Aorta (tissue), 5 donors: ENCODE results near the gene BAZ1A. TPM values are rescaled to one million over a fixed set of nuclear protein-coding genes. Genes with fewer than 3 reads are reported as not detected.
A peak's percentile ranks its signal among the peaks of the same experiment; 100 is the strongest.

ENCODE experiments used
- ATAC-seq: fragments of 200-7000 bp; cut with Tn5 transposase; one replicate; pipeline ENCODE4 v1.9.1; 2022; ENCODE audit warnings: moderate library complexity; ENCODE audit not compliant: low FRiP score
- DNase-seq, 2 donors: peaks; one replicate each; pipeline ENCODE4 v3.0.0-alpha.2; 2020
- H3K27ac ChIP-seq, 2 donors: one replicate each; pipeline ENCODE4 v1.5.1; 2013; ENCODE audit warnings: low read length in 2 of 2, mild to moderate bottlenecking in 2 of 2, moderate library complexity in 2 of 2, control low read depth in 1 of 2, inconsistent platforms in 1 of 2, low read depth in 1 of 2
- H3K27me3 ChIP-seq, 2 donors: one replicate each; pipeline ENCODE4 v1.6.1; 2013; ENCODE audit warnings: control low read depth in 1 of 2, low read length in 1 of 2, mild to moderate bottlenecking in 1 of 2, moderate library complexity in 1 of 2; ENCODE audit not compliant: insufficient read depth in 2 of 2, control insufficient read depth in 1 of 2
- H3K36me3 ChIP-seq, 2 donors: one replicate each; pipeline ENCODE4 v1.6.1; 2013; ENCODE audit warnings: control low read depth in 1 of 2, low read length in 1 of 2, mild to moderate bottlenecking in 1 of 2; ENCODE audit not compliant: insufficient read depth in 2 of 2, control insufficient read depth in 1 of 2
- H3K4me1 ChIP-seq, 2 donors: one replicate each; pipeline ENCODE4 v1.6.1; 2013; ENCODE audit warnings: low read length in 2 of 2, control low read depth in 1 of 2, mild to moderate bottlenecking in 1 of 2, moderate library complexity in 1 of 2; ENCODE audit not compliant: insufficient read depth in 2 of 2, control insufficient read depth in 1 of 2
- H3K4me3 ChIP-seq, 2 donors: one replicate each; pipeline ENCODE4 v1.5.1; 2013; ENCODE audit warnings: low read length in 2 of 2, control low read depth in 1 of 2, mild to moderate bottlenecking in 1 of 2
- H3K9me3 ChIP-seq: one replicate; pipeline ENCODE4 v1.6.1; 2013; ENCODE audit warnings: mild to moderate bottlenecking, low read length; ENCODE audit not compliant: control insufficient read depth
- WGBS, 2 donors: extraction: QIAGEN DNeasy Blood & Tissue Kit; methylation state at CpG; one replicate each; pipeline ENCODE4 v1.1.7; 2013; 5-methylcytosine and 5-hydroxymethylcytosine counted together
- intact Hi-C, 2 donors: fragments of 100-400 bp; cut with DNase I; formaldehyde crosslinking; loops; one replicate each; pipeline versions ENCODE4 v1.14.2 to v1.15.0; 2022
- long read RNA-seq, 2 donors: library from polyadenylated mRNA; unstranded; transcript quantifications; one replicate each; pipeline ENCODE4 v2.0.0, GENCODE V29; 2020 to 2021
- polyA plus RNA-seq, 2 donors: library from polyadenylated mRNA; stranded (reverse); fragments of 200-250 nt; gene quantifications; one replicate each; pipeline ENCODE4 v1.2.3, GENCODE V29; 2013
- total RNA-seq, 2 donors: library from RNA; stranded (reverse); fragmentation: NEBNext Ultra II Directional; extraction: Animal tissue kit (Norgen Biotek cat#: 25700); gene quantifications; one replicate each; pipeline ENCODE4 v1.2.1, GENCODE V29; 2021
- donor health status: healthy with polysubstance abuse.
- donor health status: Bipolar disorder and iron deficiency.
- donor health status: DM: no; HTN: no; CAD: no.
- donor health status: DM: no; HTN: no; CAD: no.
- donor health status: DM: yes; HTN: yes; CAD: no.

The BAZ1A gene, protein sequence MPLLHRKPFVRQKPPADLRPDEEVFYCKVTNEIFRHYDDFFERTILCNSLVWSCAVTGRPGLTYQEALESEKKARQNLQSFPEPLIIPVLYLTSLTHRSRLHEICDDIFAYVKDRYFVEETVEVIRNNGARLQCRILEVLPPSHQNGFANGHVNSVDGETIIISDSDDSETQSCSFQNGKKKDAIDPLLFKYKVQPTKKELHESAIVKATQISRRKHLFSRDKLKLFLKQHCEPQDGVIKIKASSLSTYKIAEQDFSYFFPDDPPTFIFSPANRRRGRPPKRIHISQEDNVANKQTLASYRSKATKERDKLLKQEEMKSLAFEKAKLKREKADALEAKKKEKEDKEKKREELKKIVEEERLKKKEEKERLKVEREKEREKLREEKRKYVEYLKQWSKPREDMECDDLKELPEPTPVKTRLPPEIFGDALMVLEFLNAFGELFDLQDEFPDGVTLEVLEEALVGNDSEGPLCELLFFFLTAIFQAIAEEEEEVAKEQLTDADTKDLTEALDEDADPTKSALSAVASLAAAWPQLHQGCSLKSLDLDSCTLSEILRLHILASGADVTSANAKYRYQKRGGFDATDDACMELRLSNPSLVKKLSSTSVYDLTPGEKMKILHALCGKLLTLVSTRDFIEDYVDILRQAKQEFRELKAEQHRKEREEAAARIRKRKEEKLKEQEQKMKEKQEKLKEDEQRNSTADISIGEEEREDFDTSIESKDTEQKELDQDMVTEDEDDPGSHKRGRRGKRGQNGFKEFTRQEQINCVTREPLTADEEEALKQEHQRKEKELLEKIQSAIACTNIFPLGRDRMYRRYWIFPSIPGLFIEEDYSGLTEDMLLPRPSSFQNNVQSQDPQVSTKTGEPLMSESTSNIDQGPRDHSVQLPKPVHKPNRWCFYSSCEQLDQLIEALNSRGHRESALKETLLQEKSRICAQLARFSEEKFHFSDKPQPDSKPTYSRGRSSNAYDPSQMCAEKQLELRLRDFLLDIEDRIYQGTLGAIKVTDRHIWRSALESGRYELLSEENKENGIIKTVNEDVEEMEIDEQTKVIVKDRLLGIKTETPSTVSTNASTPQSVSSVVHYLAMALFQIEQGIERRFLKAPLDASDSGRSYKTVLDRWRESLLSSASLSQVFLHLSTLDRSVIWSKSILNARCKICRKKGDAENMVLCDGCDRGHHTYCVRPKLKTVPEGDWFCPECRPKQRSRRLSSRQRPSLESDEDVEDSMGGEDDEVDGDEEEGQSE (N-terminal part only)
- total RNA-seq: 10 to 100 TPM; 24.8 to 26.6 TPM
- polyA plus RNA-seq: 10 to 100 TPM in 1 of 2 donors, 1 to 10 TPM in 1; 9.1 to 19.5 TPM
- long read RNA-seq, donor 1, partial matches to known transcripts: 22 of 30 reads
- long read RNA-seq, donor 1, other reads (novel, unspliced or antisense): 8 of 30 reads
- long read RNA-seq, donor 2, partial matches to known transcripts: 10 of 19 reads
- long read RNA-seq, donor 2, other reads (novel, unspliced or antisense): 9 of 19 reads

DNA sequence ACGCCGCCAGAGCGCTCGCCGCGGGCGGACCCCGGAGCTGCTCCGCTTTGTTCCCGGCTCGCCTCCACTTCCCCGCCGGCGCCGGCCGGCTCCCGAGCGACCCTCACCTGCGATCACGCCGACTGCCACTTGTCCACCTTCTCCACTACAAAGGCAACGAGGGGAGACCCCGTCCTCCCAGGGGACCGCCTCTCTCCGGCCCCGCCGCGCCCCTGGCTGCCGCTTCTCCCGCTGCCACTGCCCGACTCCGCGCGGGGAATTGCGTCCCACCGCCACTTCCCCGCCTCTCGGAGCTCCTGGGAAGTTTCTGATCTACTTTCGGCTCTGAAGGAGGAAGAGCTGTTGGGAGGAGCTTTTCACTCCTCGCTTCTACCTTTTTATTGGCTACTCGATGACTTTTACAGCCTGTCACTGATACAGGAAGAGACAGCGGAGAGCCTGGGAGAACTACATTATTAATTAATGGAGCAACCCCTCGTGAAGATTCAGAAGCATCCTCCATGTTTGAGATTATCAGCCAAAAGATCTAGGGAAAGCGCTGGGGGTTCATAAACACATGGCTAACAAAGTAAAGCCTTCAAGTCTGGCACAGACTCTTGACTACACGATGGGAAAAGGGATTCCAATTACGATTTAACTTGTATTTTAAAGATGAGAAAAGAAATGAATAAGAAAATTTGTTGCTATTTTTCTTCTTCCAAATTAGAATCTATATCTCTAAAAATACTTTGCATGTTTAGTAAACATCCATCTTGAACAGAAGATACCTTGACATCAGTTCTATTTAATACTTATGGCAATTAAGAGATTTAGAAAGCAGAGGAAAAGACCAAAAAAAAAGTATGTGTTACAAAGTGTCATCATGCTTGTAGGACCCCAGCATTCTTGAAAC lies at the start of gene BAZ1A:
BAZ1A (minus strand) TSS at position 330 of the 892 bp plus-strand sequence. CDS start 756 bp downstream, outside the sequence.
- ATAC-seq: peak; percentile 13
- peak; percentile 75 to 85 for DNase-seq
- no peaks in the 10 kb centered on the region for H3K27me3 ChIP-seq
- H3K4me3 ChIP-seq: peak within 1 kb of the TSS; percentile 58 to 85
- H3K27ac ChIP-seq: peak within 1 kb of the TSS; percentile 72 to 88
- 0 to 1% methylated on average over 25 to 46 of the region's 46 CpGs for WGBS, 2 donors
- H3K9me3 ChIP-seq: no peaks in the 10 kb centered on the region
- no peaks in the 10 kb centered on the region for H3K4me1 ChIP-seq
- H3K36me3 ChIP-seq: no peaks in the 10 kb centered on the region
- intact Hi-C loops: no loop called here

DNA sequence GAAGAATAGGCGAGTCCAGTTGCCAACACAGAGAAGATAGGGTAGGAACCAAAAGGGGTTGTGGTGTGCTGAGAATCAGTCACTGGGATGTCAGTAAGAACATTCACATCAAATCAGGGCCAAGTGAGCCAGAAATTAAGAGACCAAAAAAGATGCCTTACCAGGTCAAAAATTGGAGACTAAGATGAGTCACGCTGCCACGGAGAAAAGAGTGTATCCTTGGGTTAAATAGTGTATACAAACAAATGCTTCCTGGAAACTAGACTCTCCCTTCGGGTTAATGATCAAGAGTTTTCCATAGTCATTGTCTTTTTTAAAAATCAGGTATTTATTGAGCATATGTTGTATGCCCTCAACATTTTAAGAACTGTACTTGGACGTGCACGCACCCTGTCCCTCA lies 45.2 kb upstream of the BAZ1A start:
- ATAC-seq: no peak
- no peak for DNase-seq
- Histone ChIP-seq H3K4me3 (no peak overlapping the region), H3K27ac (no peak overlapping the region), H3K27me3 (no peaks in the 10 kb centered on the region), H3K4me1 (no peaks in the 10 kb centered on the region), H3K9me3 (no peaks in the 10 kb centered on the region), H3K36me3 (no peaks in the 10 kb centered on the region)
- WGBS, 2 donors: 76 to 77% methylated on average over 6 of the region's 6 CpGs
- intact Hi-C loops: no loop called here

DNA sequence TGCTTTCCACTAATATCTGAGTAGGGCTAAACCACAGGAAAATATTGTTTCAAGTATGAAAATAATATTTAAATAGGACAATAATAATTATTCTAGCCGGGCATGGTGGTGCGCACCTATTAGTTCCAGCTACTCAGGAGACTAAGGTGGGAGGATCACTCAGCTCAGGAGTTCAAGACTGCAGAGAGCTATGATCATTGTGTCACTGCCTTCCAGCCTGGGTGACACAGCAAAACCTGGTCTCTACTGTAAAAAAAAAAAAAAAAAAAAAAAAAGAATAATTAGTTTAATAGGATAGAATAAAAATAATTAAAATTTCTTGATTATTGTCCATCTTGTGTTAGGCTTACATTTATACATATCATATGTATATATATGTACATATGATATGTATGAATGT lies 38.5 kb upstream of the BAZ1A start:
- intact Hi-C loops: no loop called here

DNA sequence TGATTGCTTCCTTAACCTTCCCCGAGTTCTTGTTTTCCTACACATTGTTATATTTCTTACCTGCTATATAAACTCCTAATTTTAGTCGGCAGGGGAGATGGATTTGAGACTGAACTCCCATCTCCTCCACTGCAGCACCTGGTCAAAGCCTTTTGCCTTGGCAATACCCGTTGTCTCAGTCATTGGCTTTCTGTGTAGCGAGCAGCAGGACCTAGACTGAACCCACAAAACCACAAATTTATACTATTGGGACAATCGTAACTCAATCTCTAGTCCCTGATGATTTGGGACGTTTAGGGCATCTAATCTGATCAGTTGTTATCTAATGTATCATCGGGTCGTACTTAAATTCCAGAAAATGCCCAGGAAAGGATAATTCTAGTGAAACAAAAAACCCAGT lies 37.8 kb upstream of the BAZ1A start:
- H3K27ac ChIP-seq: no peak overlapping the region
- H3K4me3 ChIP-seq: no peak overlapping the region
- ATAC-seq: no peak
- DNase-seq: no peak
- no peaks in the 10 kb centered on the region for H3K9me3 ChIP-seq
- H3K36me3 ChIP-seq: peaks cover 0 to 3% of the 10 kb centered on the region in 2 donors
- intact Hi-C loops: no loop called here
- H3K4me1 ChIP-seq: no peaks in the 10 kb centered on the region
- H3K27me3 ChIP-seq: no peaks in the 10 kb centered on the region
- WGBS, 2 donors: 88 to 91% methylated on average over 8 of the region's 8 CpGs

More for the DNA sequence above, 38.5 kb upstream of the BAZ1A start:
- Histone ChIP-seq H3K9me3 (no peaks in the 10 kb centered on the region), H3K4me1 (no peaks in the 10 kb centered on the region), H3K4me3 (no peak overlapping the region), H3K27ac (no peak overlapping the region), H3K36me3 (peaks cover 0 to 3% of the 10 kb centered on the region in 2 donors), H3K27me3 (no peaks in the 10 kb centered on the region)
- ATAC-seq (no peak), DNase-seq (no peak)
- 94 to 95% methylated on average over 2 of the region's 2 CpGs for WGBS, 2 donors

DNA sequence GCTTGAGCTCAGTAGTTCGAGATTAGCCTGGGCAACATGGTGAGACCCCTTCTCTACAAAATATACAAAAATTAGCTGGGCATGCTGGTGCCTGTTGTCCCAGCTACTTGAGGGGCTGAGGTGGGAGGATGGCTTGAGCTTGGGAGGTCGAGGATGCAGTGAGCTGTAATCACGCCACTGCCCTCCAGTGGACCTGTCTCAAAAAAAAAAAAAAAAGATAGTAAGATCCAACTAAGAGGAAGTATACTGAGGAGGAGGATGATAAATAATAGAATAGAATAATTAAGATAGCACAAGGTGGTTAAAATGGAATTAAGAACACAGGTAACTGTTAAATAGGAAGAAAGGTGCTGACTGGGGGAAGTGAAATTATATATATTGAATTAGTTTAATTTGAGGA lies 37.0 kb upstream of the BAZ1A start:
- ATAC-seq (no peak), DNase-seq (no peak)
- intact Hi-C loops: no loop called here
- Histone ChIP-seq H3K36me3 (peaks cover 0 to 3% of the 10 kb centered on the region in 2 donors), H3K9me3 (no peaks in the 10 kb centered on the region), H3K4me1 (no peaks in the 10 kb centered on the region), H3K4me3 (no peak overlapping the region), H3K27me3 (no peaks in the 10 kb centered on the region), H3K27ac (no peak overlapping the region)
- WGBS, 2 donors: 71 to 83% methylated on average over 3 of the region's 3 CpGs

DNA sequence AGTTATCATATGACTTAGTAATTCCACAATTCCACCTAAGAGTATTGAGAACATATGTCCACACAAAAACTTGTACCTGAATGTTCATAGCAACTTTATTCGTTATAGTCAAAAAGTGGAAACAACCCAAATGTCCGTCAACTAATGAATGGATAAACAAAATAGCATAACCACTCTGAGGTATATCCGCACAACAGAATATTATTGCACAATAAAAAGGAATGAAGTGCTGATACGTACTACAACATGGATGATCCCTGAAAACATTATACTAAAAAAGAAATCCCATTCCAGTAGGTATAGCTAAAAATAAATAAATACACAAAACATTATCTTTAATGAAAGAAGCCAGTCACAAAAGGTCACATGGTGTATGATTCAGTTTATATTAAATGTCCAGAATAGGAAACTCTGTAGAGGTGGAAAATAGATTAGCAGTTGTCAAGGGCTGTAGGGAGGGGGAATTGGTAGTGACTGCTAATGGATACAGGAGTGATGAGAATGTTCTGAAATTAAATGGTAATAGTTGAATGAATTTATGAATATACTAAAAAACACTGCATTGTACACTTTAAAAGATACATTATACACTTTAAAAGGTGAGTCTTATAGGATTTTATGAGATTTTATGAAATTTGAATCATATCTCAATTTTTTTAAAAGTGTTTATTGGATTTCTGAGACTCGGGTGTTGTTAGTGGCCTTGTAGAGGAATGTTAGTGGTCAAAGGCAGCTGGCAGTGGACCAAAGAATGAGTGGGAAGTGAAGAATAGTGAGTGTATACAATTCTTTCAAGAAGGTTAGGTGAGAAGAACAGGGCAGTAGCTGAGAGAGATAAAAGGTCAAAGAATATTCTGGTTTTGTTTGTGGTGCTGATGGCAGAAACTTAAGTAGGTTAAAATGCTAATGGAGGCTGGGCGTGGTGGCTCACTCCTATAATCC lies 36.3 kb upstream of the BAZ1A start:
- Histone ChIP-seq H3K4me3 (no peak overlapping the region), H3K9me3 (no peaks in the 10 kb centered on the region), H3K4me1 (no peaks in the 10 kb centered on the region), H3K27me3 (no peaks in the 10 kb centered on the region), H3K36me3 (peaks cover 0 to 3% of the 10 kb centered on the region in 2 donors), H3K27ac (no peak overlapping the region)
- ATAC-seq (no peak), DNase-seq (no peak)
- 82% methylated on average over 6 of the region's 6 CpGs for WGBS, 2 donors
- intact Hi-C loops: no loop called here

DNA sequence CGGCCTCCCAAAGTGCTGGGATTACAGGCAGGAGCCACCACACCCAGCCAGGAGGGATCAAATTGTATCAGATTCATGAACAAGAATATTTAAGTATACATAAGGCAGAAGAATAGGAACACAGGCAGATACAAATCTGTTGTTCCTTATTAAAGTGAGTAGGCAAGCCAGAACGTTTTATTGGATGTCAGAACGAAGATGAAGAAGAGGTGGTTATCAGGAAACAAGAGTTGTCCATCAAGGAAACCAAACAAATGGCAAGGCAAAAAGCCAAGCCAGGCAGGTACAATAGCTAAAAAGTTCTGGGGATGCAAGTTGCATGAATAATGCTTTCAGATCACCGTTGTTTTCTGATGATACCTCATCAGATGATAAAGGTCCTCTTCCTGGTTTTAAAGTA lies 31.1 kb upstream of the BAZ1A start:
- H3K36me3 ChIP-seq: no peaks in the 10 kb centered on the region
- no peak for DNase-seq
- 85 to 86% methylated on average over 4 of the region's 4 CpGs for WGBS, 2 donors
- ATAC-seq: no peak
- intact Hi-C loops: no loop called here
- no peaks in the 10 kb centered on the region for H3K4me1 ChIP-seq
- H3K27ac ChIP-seq: no peak overlapping the region
- H3K9me3 ChIP-seq: no peaks in the 10 kb centered on the region
- no peaks in the 10 kb centered on the region for H3K27me3 ChIP-seq
- H3K4me3 ChIP-seq: no peak overlapping the region
